GM12891 (cell line): ENCODE measurements around the gene MINK1.

Experiments
- PAX5 ChIP-seq: IDR thresholded peaks from 2 replicates; pipeline ENCODE4 v1.6.1; 2011; ENCODE audit warnings: low read length, moderate library complexity, mild to moderate bottlenecking; ENCODE audit not compliant: insufficient read depth, severe bottlenecking
- POLR2A ChIP-seq: IDR thresholded peaks from 2 replicates; pipeline ENCODE4 v1.6.1; 2011; ENCODE audit warnings: low read depth, low read length, control low read depth
- POLR2AphosphoS5 ChIP-seq: IDR thresholded peaks from 2 replicates; pipeline ENCODE4 v1.6.1; 2011; ENCODE audit warnings: low read depth, low read length, control low read depth
- POU2F2 ChIP-seq: IDR thresholded peaks from 2 replicates; pipeline ENCODE4 v1.6.1; 2011; ENCODE audit warnings: low read depth, mild to moderate bottlenecking, control low read depth, low read length, moderate library complexity
- TAF1 ChIP-seq: IDR thresholded peaks from 2 replicates; pipeline ENCODE4 v1.6.1; 2011; ENCODE audit warnings: low read depth, low read length, control low read depth

DNA sequence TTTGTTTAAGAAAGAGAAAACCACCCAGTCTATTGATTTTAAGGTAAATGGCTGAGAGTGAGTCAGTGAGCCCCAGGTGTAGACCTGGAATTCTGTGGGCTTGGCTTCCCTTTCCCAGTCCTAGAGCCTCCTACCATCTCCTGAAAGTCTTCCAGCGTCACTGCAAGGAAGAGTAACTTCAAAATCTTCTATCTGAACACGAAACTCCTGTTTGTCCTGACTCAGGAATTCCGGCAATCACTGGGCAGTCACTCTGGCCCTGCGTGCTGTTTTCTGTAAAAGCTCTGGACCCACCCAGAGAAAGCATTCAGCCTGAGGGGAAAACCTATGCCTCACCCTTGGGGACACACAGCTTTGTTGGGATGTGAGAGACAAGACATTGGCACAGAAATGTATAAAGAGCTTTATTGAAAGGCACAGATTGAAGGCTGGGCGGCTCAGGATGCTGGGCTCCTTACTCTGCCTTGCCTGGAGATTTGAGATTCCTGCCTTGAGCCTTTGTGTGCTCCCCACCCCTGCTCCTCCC lies 15.9 kb downstream of the MINK1 start:
- TF ChIP-seq TAF1 (no peak), POLR2A (no peak), POLR2AphosphoS5 (no peak), POU2F2 (no peak), PAX5 (no peak)
